GM12878 (cell line): ENCODE data around the gene FKBP15. TPM values are rescaled to one million over a fixed set of nuclear protein-coding genes. Genes with fewer than 3 reads are reported as not detected.

Source experiments
- ATAC-seq: fragments of 200-7000 bp; cut with Tn5 transposase; 3 replicates; pipeline ENCODE4 v1.9.1; 2020; ENCODE audit warnings: mild to moderate bottlenecking, moderate library complexity
- BruUV-seq: library from RNA; stranded (reverse); fragments of 400-500 nt; replicated peaks from 2 replicates; lab custom pipeline; 2021; lab: Mats Ljungman, UMichigan
- CTCF ChIA-PET: fragments of 300-600 bp; sonication (Branson Sonifier 250); formaldehyde crosslinking; extraction: SDS; loops from one replicate; lab custom pipeline; 2021; ENCODE audit warnings: inconsistent platforms; lab: Yijun Ruan, JAX
- POLR2A ChIA-PET: fragments of 350-600 bp; formaldehyde crosslinking; extraction: SDS; loops from one replicate; lab custom pipeline; 2021; ENCODE audit warnings: inconsistent platforms; lab: Charles Lee
- RAD21 ChIA-PET: fragments of 300-600 bp; sonication (Branson Sonifier 250); formaldehyde crosslinking; loops from one replicate; lab custom pipeline; 2023; ENCODE audit warnings: antibody characterized with exemption; ENCODE audit not compliant: unreplicated experiment; lab: Charles Lee
- SMC1A ChIA-PET: fragments of 300-600 bp; sonication (Branson Sonifier 250); formaldehyde crosslinking; loops from one replicate; lab custom pipeline; 2023; ENCODE audit not compliant: unreplicated experiment, uncharacterized antibody; lab: Charles Lee
- DNase-seq: peaks from one replicate; pipeline ENCODE4 v3.0.0-alpha.2; 2011; ENCODE audit warnings: low read depth, low spot score
- FAIRE-seq: peaks from 3 replicates; lab custom pipeline; 2011; peaks lifted over from hg19 to GRCh38; lab: Jason Lieb, UNC
- H2AFZ ChIP-seq: 2 replicates; pipeline ENCODE4 v1.6.0; 2011; ENCODE audit warnings: low read depth, low read length, control low read depth; ENCODE audit not compliant: control insufficient read depth
- H3K27ac ChIP-seq: 2 replicates; pipeline ENCODE4 v1.5.1; 2011; ENCODE audit warnings: control low read depth; ENCODE audit not compliant: control insufficient read depth, insufficient read depth
- H3K27me3 ChIP-seq, 2 experiments: replicated peaks in 1 of 2; 2 replicates each; pipeline versions ENCODE4 v1.6.0 to v1.6.1; 2011; ENCODE audit warnings: low read length in 1 of 2; ENCODE audit not compliant: control insufficient read depth in 2 of 2, insufficient read depth in 2 of 2
- H3K36me3 ChIP-seq, 2 experiments: 2 replicates each; pipeline ENCODE4 v1.5.1; 2011; ENCODE audit warnings: low read length in 1 of 2; ENCODE audit not compliant: control insufficient read depth in 2 of 2, insufficient read depth in 2 of 2
- H3K4me1 ChIP-seq: 2 replicates; pipeline ENCODE4 v1.6.1; 2011; ENCODE audit warnings: mild to moderate bottlenecking, low read length, moderate library complexity, mixed read lengths; ENCODE audit not compliant: control insufficient read depth, insufficient read depth
- H3K4me2 ChIP-seq: 2 replicates; pipeline ENCODE4 v1.6.0; 2011; ENCODE audit warnings: control low read depth; ENCODE audit not compliant: control insufficient read depth, insufficient read depth
- H3K4me3 ChIP-seq: fragments of 200-600 bp; sonication (generic); 2 replicates; pipeline ENCODE4 v1.5.1; 2016
- H3K79me2 ChIP-seq: 2 replicates; pipeline ENCODE4 v1.6.0; 2011; ENCODE audit warnings: low read length; ENCODE audit not compliant: control insufficient read depth, insufficient read depth
- H3K9ac ChIP-seq: 2 replicates; pipeline ENCODE4 v1.8.0; 2011; ENCODE audit warnings: low read length, control low read depth, mixed read lengths; ENCODE audit not compliant: control insufficient read depth, insufficient read depth
- H3K9me3 ChIP-seq: replicated peaks from 3 replicates; pipeline ENCODE4 v1.5.1; 2011; ENCODE audit warnings: mild to moderate bottlenecking, low read length; ENCODE audit not compliant: control insufficient read depth, insufficient read depth
- H4K20me1 ChIP-seq: 2 replicates; pipeline ENCODE4 v1.6.0; 2011; ENCODE audit not compliant: control insufficient read depth, insufficient read depth
- ASH2L ChIP-seq: fragments of 300-600, 200-600 bp; sonication (generic); IDR thresholded peaks from 2 replicates; pipeline ENCODE4 v1.6.1; 2017; ENCODE audit warnings: low read depth, mild to moderate bottlenecking, borderline replicate concordance
- BCL11A ChIP-seq: IDR thresholded peaks from 2 replicates; pipeline ENCODE4 v1.6.1; 2011; ENCODE audit warnings: low read depth, low read length
- CBX3 ChIP-seq: fragments of 200-600 bp; sonication (generic); IDR thresholded peaks from 2 replicates; pipeline ENCODE4 v1.6.1; 2016; ENCODE audit warnings: low read depth, borderline replicate concordance
- ESRRA ChIP-seq: IDR thresholded peaks from 2 replicates; pipeline ENCODE4 v1.6.1; 2012; ENCODE audit warnings: mild to moderate bottlenecking, low read length, improper control_type of control experiment
- FOXM1 ChIP-seq: IDR thresholded peaks from 2 replicates; pipeline ENCODE4 v1.6.1; 2012; ENCODE audit warnings: low read depth, mild to moderate bottlenecking, inconsistent platforms, low read length, moderate library complexity
- IKZF1 ChIP-seq: fragments of 450-650 bp; conservative IDR thresholded peaks from 2 replicates; pipeline ENCODE4 v1.6.1; 2017; ENCODE audit warnings: antibody characterized with exemption, mild to moderate bottlenecking
- IRF4 ChIP-seq: IDR thresholded peaks from 2 replicates; pipeline ENCODE4 v1.6.1; 2011; ENCODE audit warnings: low read depth, low read length
- KLF5 ChIP-seq: fragments of 450-650 bp; IDR thresholded peaks from 2 replicates; pipeline ENCODE4 v1.6.1; 2014; ENCODE audit warnings: mild to moderate bottlenecking; ENCODE audit not compliant: partially characterized antibody
- NFIC ChIP-seq: IDR thresholded peaks from 2 replicates; pipeline ENCODE4 v1.6.1; 2012; ENCODE audit warnings: low read depth, mild to moderate bottlenecking, inconsistent platforms, low read length, moderate library complexity
- NFYB ChIP-seq: IDR thresholded peaks from 2 replicates; pipeline ENCODE4 v1.6.1; 2011; ENCODE audit warnings: low read depth, mild to moderate bottlenecking, low read length, improper control_type of control experiment, moderate library complexity; ENCODE audit not compliant: insufficient read depth
- NRF1 ChIP-seq: conservative IDR thresholded peaks from 2 replicates; pipeline ENCODE4 v1.6.1; 2011; ENCODE audit warnings: mild to moderate bottlenecking, low read depth, low read length, improper control_type of control experiment
- POU2F2 ChIP-seq: IDR thresholded peaks from 3 replicates; pipeline ENCODE4 v1.6.1; 2011; ENCODE audit warnings: low read depth, mild to moderate bottlenecking, low read length, borderline replicate concordance
- RAD21 ChIP-seq: IDR thresholded peaks from 2 replicates; pipeline ENCODE4 v1.6.1; 2011; ENCODE audit warnings: mild to moderate bottlenecking, low read depth, low read length, moderate library complexity; ENCODE audit not compliant: insufficient read depth
- TAF1 ChIP-seq: IDR thresholded peaks from 2 replicates; pipeline ENCODE4 v1.6.1; 2011; ENCODE audit warnings: mild to moderate bottlenecking, low read depth, low read length, borderline replicate concordance
- TCF7 ChIP-seq: IDR thresholded peaks from 2 replicates; pipeline ENCODE4 v1.6.1; 2014; ENCODE audit warnings: antibody characterized with exemption, borderline replicate concordance
- WGBS: methylation state at CpG from one replicate; pipeline ENCODE4 v1.1.6; 2016; ENCODE audit warnings: low lambda C conversion rate; ENCODE audit not compliant: insufficient replicate concordance, insufficient coverage; ENCODE audit errors: missing lambda C conversion rate; 5-methylcytosine and 5-hydroxymethylcytosine counted together
- in situ Hi-C: fragments of 300-500 bp; cut with MboI; formaldehyde crosslinking; loops from 9 replicates; pipeline ENCODE4 v1.14.3; 2018; ENCODE audit warnings: mixed read lengths
- intact Hi-C: fragments of 100-400 bp; cut with micrococcal nuclease; formaldehyde crosslinking; loops from one replicate; pipeline ENCODE4 v1.14.2; 2022; ENCODE audit not compliant: unreplicated experiment
- polyA plus RNA-seq, 11 experiments: library from polyadenylated mRNA; depleted of rRNA in 4 of 11; unstranded in 6 of 11; stranded (reverse) in 5 of 11; fragments of >200 nt; fragmentation: Nextera tagmentation in 4 of 11; fragmentation: Illumina TruSeq in 1 of 11; extraction: Ambion mirVana in 4 of 11; extraction: Trizol in 1 of 11; gene quantifications; 1 replicate in 1 of 11; 2 replicates in 10 of 11; pipeline versions ENCODE4 v1.2.1 to v1.2.3, GENCODE V29; 2011 to 2016; ENCODE audit warnings: inconsistent platforms in 2 of 11, missing spikeins in 2 of 11, low read depth in 1 of 11
- total RNA-seq, 4 experiments: library from RNA; depleted of rRNA in 3 of 4; stranded (reverse); fragments of >200 nt in 3 of 4; fragmentation: Illumina TruSeq in 1 of 4; extraction: Trizol in 1 of 4; gene quantifications; 2 replicates each; pipeline versions ENCODE4 v1.2.1 to v1.2.3, GENCODE V29; 2013 to 2021
- TF ChIP-seq, protein P1 (sequence below): IDR thresholded peaks from 2 replicates; pipeline ENCODE4 v1.6.1; 2011; ENCODE audit warnings: low read depth, mild to moderate bottlenecking, low read length, moderate library complexity, borderline replicate concordance; ENCODE audit errors: extremely low read depth
- TF ChIP-seq, protein P2 (sequence below): fragments of 450-650 bp; IDR thresholded peaks from 2 replicates; pipeline ENCODE4 v1.6.1; 2014; ENCODE audit warnings: mild to moderate bottlenecking

Gene FKBP15
- total and polyA plus RNA-seq, 10 of the 15 experiments (the other 5 are each of a cell fraction or from before 2014, with no cell fraction given): 5.0 to 53.4 (median 21.2) TPM

DNA sequence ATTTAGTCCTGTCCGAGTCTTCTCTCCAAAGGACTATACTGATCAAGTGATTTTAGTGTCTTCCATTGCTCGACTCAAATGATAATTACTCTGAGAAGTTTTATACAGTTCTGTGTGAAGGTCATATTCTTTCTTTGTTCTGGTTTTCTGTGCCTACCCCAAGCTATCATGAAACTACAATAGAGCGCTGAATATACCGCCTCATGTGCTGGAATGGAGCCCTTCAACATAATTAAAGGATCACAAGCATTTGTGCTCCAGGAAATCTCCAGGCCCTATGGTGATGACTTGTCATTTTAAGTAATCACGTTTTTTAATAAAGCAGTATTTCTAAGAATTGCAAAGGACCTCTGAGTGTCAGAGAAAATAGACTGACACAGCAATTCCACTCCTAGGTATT, 81.1 kb downstream of the FKBP15 start:
- FAIRE-seq: no peak

More for the DNA sequence above, 81.1 kb downstream of the FKBP15 start:
- H3K9ac ChIP-seq: no peak overlapping the region
- H3K36me3 ChIP-seq: no peaks in the 10 kb centered on the region
- H3K4me2 ChIP-seq: no peak overlapping the region
- in situ Hi-C loops (no loop called here), intact Hi-C loops (no loop called here)
- H2AFZ ChIP-seq: no peak overlapping the region
- no peak overlapping the region for H3K27ac ChIP-seq
- 29% methylated on average over 5 of the region's 5 CpGs for WGBS
- no peaks in the 10 kb centered on the region; a peak in 1 of 4 replicates for H3K27me3 ChIP-seq
- H3K79me2 ChIP-seq: no peaks in the 10 kb centered on the region
- H3K4me3 ChIP-seq: no peak overlapping the region
- ChIA-PET RAD21 (no interaction called here), CTCF (no interaction called here), POLR2A (no interaction called here), SMC1A (no interaction called here)
- no peaks in the 10 kb centered on the region for H3K4me1 ChIP-seq
- DNase-seq: no peak
- no peaks in the 10 kb centered on the region for H4K20me1 ChIP-seq
- no peak for TF ChIP-seq TAF1
- TF ChIP-seq NRF1: no peak
- TF ChIP-seq ESRRA: no peak
- TF ChIP-seq NFYB: no peak
- TF ChIP-seq RAD21: no peak
- TF ChIP-seq POU2F2: no peak
- TF ChIP-seq ASH2L: no peak
- TF ChIP-seq, protein P1, sequence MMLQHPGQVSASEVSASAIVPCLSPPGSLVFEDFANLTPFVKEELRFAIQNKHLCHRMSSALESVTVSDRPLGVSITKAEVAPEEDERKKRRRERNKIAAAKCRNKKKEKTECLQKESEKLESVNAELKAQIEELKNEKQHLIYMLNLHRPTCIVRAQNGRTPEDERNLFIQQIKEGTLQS: no peak
- TF ChIP-seq, protein P2, sequence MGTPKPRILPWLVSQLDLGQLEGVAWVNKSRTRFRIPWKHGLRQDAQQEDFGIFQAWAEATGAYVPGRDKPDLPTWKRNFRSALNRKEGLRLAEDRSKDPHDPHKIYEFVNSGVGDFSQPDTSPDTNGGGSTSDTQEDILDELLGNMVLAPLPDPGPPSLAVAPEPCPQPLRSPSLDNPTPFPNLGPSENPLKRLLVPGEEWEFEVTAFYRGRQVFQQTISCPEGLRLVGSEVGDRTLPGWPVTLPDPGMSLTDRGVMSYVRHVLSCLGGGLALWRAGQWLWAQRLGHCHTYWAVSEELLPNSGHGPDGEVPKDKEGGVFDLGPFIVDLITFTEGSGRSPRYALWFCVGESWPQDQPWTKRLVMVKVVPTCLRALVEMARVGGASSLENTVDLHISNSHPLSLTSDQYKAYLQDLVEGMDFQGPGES: no peak
- TF ChIP-seq IKZF1: no peak
- TF ChIP-seq BCL11A: no peak
- TF ChIP-seq NFIC: no peak
- no peak for TF ChIP-seq CBX3
- TF ChIP-seq TCF7: no peak
- TF ChIP-seq IRF4: no peak
- no peak for TF ChIP-seq FOXM1
- no peak for TF ChIP-seq KLF5
- ATAC-seq: no peak
- BruUV-seq: no TSS peak
- no peaks in the 10 kb centered on the region for H3K9me3 ChIP-seq
